ENCODE results near the gene DGLUCY.

The DGLUCY gene

GRCh38 chr14:91202234-91202974 lies 88.5 kb downstream of the DGLUCY start:
- Histone ChIP-seq H3K4me1 (ENCODE audit: control insufficient read depth, insufficient read depth, low read length) (no peaks in the 10 kb centered on the region), H3K27ac (ENCODE audit: extremely low read depth, low read depth, low read length) (no peak overlapping the region), H3K36me3 (ENCODE audit: control insufficient read depth in 2 of 2, insufficient read depth in 1 of 2, low read length in 2 of 2) (peaks cover 4 to 66% of the 10 kb centered on the region in 2 experiments; a peak in 2 of 3 replicates), H3K9me3 (ENCODE audit: control insufficient read depth, insufficient read depth, low read depth, low read length) (no peaks in the 10 kb centered on the region), H3K4me3 (ENCODE audit: low read depth, low read length) (no peak overlapping the region)
- ChIA-PET POLR2A (no interaction called here), CTCF (no interaction called here)
- TF ChIP-seq ZNF610 (tag by site-specific recombination; IDR thresholded peaks at IDR 0.05; ENCODE audit: borderline replicate concordance), result no peak
- no peak for TF ChIP-seq ZNF623 (tag by site-specific recombination; IDR thresholded peaks at IDR 0.05)
- no peak for TF ChIP-seq ZNF664 (tag by site-specific recombination; IDR thresholded peaks at IDR 0.05)
- no peak for TF ChIP-seq ZNF366 (tag by site-specific recombination; conservative IDR thresholded peaks at IDR 0.05)

GRCh38 chr14:91204657-91205056 lies 90.8 kb downstream of the DGLUCY start:
- no peak overlapping the region for H3K4me3 ChIP-seq (ENCODE audit: low read depth, low read length)
- ChIA-PET CTCF (no interaction called here), POLR2A (no interaction called here)
- TF ChIP-seq ZFHX2 (tag by site-specific recombination; conservative IDR thresholded peaks at IDR 0.05) (no peak), BCL11B (tag by site-specific recombination; IDR thresholded peaks at IDR 0.05; ENCODE audit: low read depth) (no peak), TSHZ1 (tag by site-specific recombination; IDR thresholded peaks at IDR 0.05; ENCODE audit: borderline replicate concordance) (no peak), ZNF366 (tag by site-specific recombination; conservative IDR thresholded peaks at IDR 0.05) (no peak), AEBP2 (tag by site-specific recombination; IDR thresholded peaks at IDR 0.05; ENCODE audit: borderline replicate concordance) (no peak)
- H3K27ac ChIP-seq (ENCODE audit: extremely low read depth, low read depth, low read length), result no peak overlapping the region
- H3K9me3 ChIP-seq (ENCODE audit: control insufficient read depth, insufficient read depth, low read depth, low read length), result no peaks in the 10 kb centered on the region
- H3K36me3 ChIP-seq (ENCODE audit: control insufficient read depth in 2 of 2, insufficient read depth in 1 of 2, low read length in 2 of 2), result peaks cover 7 to 52% of the 10 kb centered on the region in 2 experiments; a peak in 2 of 3 replicates
- H3K4me1 ChIP-seq (ENCODE audit: control insufficient read depth, insufficient read depth, low read length), result no peaks in the 10 kb centered on the region

- POLR2A ChIA-PET, result no interaction called here
- CTCF ChIA-PET, result no interaction called here
- H3K4me3 ChIP-seq (ENCODE audit: low read depth, low read length), result no peak overlapping the region
- H3K9me3 ChIP-seq (ENCODE audit: control insufficient read depth, insufficient read depth, low read depth, low read length), result no peaks in the 10 kb centered on the region
- peaks cover 7 to 51% of the 10 kb centered on the region in 2 experiments; a peak in 2 of 3 replicates for H3K36me3 ChIP-seq (ENCODE audit: control insufficient read depth in 2 of 2, insufficient read depth in 1 of 2, low read length in 2 of 2)
- no peaks in the 10 kb centered on the region for H3K4me1 ChIP-seq (ENCODE audit: control insufficient read depth, insufficient read depth, low read length)
- no peak overlapping the region for H3K27ac ChIP-seq (ENCODE audit: extremely low read depth, low read depth, low read length)
- TF ChIP-seq ZNF221 (tag by site-specific recombination; IDR thresholded peaks at IDR 0.05; ENCODE audit: borderline replicate concordance), result no peak
- no peak for TF ChIP-seq REPIN1 (tag by site-specific recombination; IDR thresholded peaks at IDR 0.05; ENCODE audit: low read depth)
- 0 out of 2 replicates have a peak, but pooled peaks have one; percentile 27 for TF ChIP-seq ZNF513 (tag by site-specific recombination; IDR thresholded peaks at IDR 0.05)
Observed at GRCh38 chr14:91205459-91205858, 91.6 kb downstream of the DGLUCY start.
